ENCODE measurements around the gene KRTAP5-11.
"Not testable (repeated sequence)": the region's sequence is repeated elsewhere in the genome, so short reads cannot be mapped to it uniquely, and the experiment has no call there.

- TF ChIP-seq EZH2phosphoT487 (IDR thresholded peaks at IDR 0.05; ENCODE audit: low read depth, severe bottlenecking, unreplicated experiment); CTCF (IDR thresholded peaks at IDR 0.05; ENCODE audit: poor library complexity); EZH2 (IDR thresholded peaks at IDR 0.05; ENCODE audit: borderline replicate concordance): not testable (repeated sequence)
Observed at GRCh38 chr11:71615003-71615402, 32.3 kb upstream of the KRTAP5-11 start.

Data from hepatocyte (in vitro differentiated cells).